Measurements from ENCODE around the gene GRM8.

Gene GRM8

DNA sequence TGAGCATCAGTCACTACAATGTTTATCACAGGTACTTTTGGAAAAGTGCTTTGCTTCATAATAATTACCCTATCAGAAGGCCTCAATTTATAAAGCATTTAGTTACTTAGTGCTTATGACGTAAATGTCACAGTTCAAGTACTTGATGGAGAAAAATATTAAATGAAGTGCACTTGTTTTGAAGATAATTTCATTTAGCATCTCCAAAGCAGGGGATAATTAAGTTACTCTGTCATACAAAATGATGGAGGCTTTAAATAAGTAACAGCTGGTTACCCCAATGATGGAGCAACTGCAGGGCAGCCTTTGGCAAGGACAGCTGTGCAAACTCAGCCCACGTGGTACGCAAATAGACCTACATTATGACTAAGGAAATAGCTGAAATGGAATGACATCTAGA, 768.8 kb downstream of the GRM8 start (continued):
- no peak for TF ChIP-seq PRDM2 (tag by site-specific recombination; IDR thresholded peaks at IDR 0.05; ENCODE audit: borderline replicate concordance)
- TF ChIP-seq ZNF768 (tag by site-specific recombination; IDR thresholded peaks at IDR 0.05): no peak

- H3K27ac ChIP-seq (ENCODE audit: extremely low read depth, low read depth, low read length): no peak overlapping the region
- ChIA-PET CTCF (no interaction called here), POLR2A (no interaction called here)
- no peak overlapping the region for H3K4me3 ChIP-seq (ENCODE audit: low read depth, low read length)
- H3K9me3 ChIP-seq (ENCODE audit: control insufficient read depth, insufficient read depth, low read depth, low read length): no peaks in the 10 kb centered on the region
- H3K36me3 ChIP-seq (ENCODE audit: control insufficient read depth in 2 of 2, insufficient read depth in 1 of 2, low read length in 2 of 2): no peaks in the 10 kb centered on the region
- no peak for TF ChIP-seq TRIM28 (IDR thresholded peaks at IDR 0.05; ENCODE audit: borderline replicate concordance, low read length)
- no peak for TF ChIP-seq KLF10 (tag by site-specific recombination; IDR thresholded peaks at IDR 0.05)
- H3K4me1 ChIP-seq (ENCODE audit: control insufficient read depth, insufficient read depth, low read length): no peaks in the 10 kb centered on the region
Observed at GRCh38 chr7:126472825-126473224, 779.9 kb downstream of the GRM8 start.

- ChIA-PET POLR2A (no interaction called here), CTCF (no interaction called here)
- Histone ChIP-seq H3K27ac (ENCODE audit: extremely low read depth, low read depth, low read length) (no peak overlapping the region), H3K36me3 (ENCODE audit: control insufficient read depth in 2 of 2, insufficient read depth in 1 of 2, low read length in 2 of 2) (no peaks in the 10 kb centered on the region), H3K4me3 (ENCODE audit: low read depth, low read length) (no peak overlapping the region), H3K9me3 (ENCODE audit: control insufficient read depth, insufficient read depth, low read depth, low read length) (no peaks in the 10 kb centered on the region), H3K4me1 (ENCODE audit: control insufficient read depth, insufficient read depth, low read length) (no peaks in the 10 kb centered on the region)
- TF ChIP-seq, protein P1, sequence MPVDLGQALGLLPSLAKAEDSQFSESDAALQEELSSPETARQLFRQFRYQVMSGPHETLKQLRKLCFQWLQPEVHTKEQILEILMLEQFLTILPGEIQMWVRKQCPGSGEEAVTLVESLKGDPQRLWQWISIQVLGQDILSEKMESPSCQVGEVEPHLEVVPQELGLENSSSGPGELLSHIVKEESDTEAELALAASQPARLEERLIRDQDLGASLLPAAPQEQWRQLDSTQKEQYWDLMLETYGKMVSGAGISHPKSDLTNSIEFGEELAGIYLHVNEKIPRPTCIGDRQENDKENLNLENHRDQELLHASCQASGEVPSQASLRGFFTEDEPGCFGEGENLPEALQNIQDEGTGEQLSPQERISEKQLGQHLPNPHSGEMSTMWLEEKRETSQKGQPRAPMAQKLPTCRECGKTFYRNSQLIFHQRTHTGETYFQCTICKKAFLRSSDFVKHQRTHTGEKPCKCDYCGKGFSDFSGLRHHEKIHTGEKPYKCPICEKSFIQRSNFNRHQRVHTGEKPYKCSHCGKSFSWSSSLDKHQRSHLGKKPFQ (tag by site-specific recombination; IDR thresholded peaks at IDR 0.05): no peak
- TF ChIP-seq KLF9 (tag by site-specific recombination; IDR thresholded peaks at IDR 0.05; ENCODE audit: low read depth): no peak
- no peak for TF ChIP-seq ZNF404 (tag by site-specific recombination; IDR thresholded peaks at IDR 0.05)
- TF ChIP-seq RBAK (tag by site-specific recombination; IDR thresholded peaks at IDR 0.05): no peak
- TF ChIP-seq, protein P2, sequence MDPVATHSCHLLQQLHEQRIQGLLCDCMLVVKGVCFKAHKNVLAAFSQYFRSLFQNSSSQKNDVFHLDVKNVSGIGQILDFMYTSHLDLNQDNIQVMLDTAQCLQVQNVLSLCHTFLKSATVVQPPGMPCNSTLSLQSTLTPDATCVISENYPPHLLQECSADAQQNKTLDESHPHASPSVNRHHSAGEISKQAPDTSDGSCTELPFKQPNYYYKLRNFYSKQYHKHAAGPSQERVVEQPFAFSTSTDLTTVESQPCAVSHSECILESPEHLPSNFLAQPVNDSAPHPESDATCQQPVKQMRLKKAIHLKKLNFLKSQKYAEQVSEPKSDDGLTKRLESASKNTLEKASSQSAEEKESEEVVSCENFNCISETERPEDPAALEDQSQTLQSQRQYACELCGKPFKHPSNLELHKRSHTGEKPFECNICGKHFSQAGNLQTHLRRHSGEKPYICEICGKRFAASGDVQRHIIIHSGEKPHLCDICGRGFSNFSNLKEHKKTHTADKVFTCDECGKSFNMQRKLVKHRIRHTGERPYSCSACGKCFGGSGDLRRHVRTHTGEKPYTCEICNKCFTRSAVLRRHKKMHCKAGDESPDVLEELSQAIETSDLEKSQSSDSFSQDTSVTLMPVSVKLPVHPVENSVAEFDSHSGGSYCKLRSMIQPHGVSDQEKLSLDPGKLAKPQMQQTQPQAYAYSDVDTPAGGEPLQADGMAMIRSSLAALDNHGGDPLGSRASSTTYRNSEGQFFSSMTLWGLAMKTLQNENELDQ (tag by site-specific recombination; IDR thresholded peaks at IDR 0.05; ENCODE audit: low read depth): no peak
- no peak for TF ChIP-seq ZNF596 (tag by site-specific recombination; IDR thresholded peaks at IDR 0.05)
- no peak for TF ChIP-seq PRDM1 (tag by site-specific recombination; IDR thresholded peaks at IDR 0.05)
- no peak for TF ChIP-seq YY2 (tag by site-specific recombination; IDR thresholded peaks at IDR 0.05)
Observed at GRCh38 chr7:126462405-126462804, 790.3 kb downstream of the GRM8 start.
